ENCODE data around the gene PSMD10. TPM values are rescaled to one million over a fixed set of nuclear protein-coding genes. Genes with fewer than 3 reads are reported as not detected.

Gene PSMD10
- total and polyA plus RNA-seq, 2 experiments from 2014 or later = 61.2 to 84.4 TPM

DNA sequence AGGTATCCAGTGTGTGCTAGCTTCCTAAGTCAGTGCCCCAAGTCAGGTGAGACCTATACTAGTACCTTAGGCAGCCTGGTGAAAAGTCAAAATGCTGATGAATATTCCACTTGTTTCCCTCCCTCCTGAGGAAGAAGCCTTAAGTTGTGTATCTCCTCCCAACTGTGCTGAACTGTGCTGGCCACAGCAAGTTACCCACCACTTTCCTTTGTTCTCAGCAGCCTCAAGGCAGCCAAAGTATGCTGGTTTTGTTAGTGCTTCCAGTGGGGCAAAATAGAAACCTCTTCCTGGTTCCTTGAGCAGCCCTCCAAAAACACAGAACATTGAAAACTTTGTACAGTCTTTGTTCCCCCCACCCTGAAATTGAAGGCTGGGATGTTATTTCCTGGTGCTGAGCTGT is 14.1 kb upstream of the PSMD10 start:
- H4K20me1 ChIP-seq (ENCODE audit: insufficient read depth, poor library complexity, severe bottlenecking) = no peaks in the 10 kb centered on the region
- H3K9me3 ChIP-seq (ENCODE audit: low read depth) = no peaks in the 10 kb centered on the region
- H3K79me2 ChIP-seq = no peaks in the 10 kb centered on the region
- no peak overlapping the region for H3K4me2 ChIP-seq
- H3K4me3 ChIP-seq = no peak overlapping the region
- H3K27me3 ChIP-seq = no peaks in the 10 kb centered on the region
- H3K4me1 ChIP-seq (ENCODE audit: insufficient read depth) = no peaks in the 10 kb centered on the region
- TF ChIP-seq EZH2 (IDR thresholded peaks at IDR 0.05; ENCODE audit: borderline replicate concordance) = no peak
- no peak for TF ChIP-seq EZH2phosphoT487 (IDR thresholded peaks at IDR 0.05; ENCODE audit: low read depth, severe bottlenecking, unreplicated experiment)
- TF ChIP-seq, protein P1, sequence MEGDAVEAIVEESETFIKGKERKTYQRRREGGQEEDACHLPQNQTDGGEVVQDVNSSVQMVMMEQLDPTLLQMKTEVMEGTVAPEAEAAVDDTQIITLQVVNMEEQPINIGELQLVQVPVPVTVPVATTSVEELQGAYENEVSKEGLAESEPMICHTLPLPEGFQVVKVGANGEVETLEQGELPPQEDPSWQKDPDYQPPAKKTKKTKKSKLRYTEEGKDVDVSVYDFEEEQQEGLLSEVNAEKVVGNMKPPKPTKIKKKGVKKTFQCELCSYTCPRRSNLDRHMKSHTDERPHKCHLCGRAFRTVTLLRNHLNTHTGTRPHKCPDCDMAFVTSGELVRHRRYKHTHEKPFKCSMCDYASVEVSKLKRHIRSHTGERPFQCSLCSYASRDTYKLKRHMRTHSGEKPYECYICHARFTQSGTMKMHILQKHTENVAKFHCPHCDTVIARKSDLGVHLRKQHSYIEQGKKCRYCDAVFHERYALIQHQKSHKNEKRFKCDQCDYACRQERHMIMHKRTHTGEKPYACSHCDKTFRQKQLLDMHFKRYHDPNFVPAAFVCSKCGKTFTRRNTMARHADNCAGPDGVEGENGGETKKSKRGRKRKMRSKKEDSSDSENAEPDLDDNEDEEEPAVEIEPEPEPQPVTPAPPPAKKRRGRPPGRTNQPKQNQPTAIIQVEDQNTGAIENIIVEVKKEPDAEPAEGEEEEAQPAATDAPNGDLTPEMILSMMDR (IDR thresholded peaks at IDR 0.05; ENCODE audit: poor library complexity) = no peak
- H3K36me3 ChIP-seq (replicated peaks; ENCODE audit: insufficient read depth, low read depth) = no peaks in the 10 kb centered on the region
- DNase-seq (ENCODE audit: low spot score) = no peak
- no peaks in the 10 kb centered on the region for H3K9me2 ChIP-seq (replicated peaks; ENCODE audit: insufficient read depth)
- H2AFZ ChIP-seq = no peak overlapping the region
- no peak overlapping the region for H3K27ac ChIP-seq

DNA sequence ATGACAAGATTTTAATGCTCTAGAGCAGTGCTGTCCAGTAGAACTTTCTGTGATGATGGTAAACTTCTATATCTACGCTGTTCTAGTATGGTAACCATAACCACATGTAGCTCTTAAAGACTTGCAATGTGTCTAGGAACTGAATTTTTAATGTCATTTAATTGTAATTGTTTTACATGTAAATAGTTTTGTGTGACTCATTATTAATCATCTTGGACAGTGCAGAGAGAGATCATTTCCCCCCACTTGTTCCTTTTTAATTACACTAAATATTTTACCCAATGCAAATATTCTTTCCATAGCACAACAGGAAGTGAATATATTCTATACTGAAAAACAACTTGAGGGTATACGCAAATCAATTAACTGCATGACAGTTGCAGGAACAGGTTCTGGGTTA is 6.0 kb upstream of the PSMD10 start:
- Histone ChIP-seq H4K20me1 (ENCODE audit: insufficient read depth, poor library complexity, severe bottlenecking) (no peaks in the 10 kb centered on the region), H3K27me3 (no peaks in the 10 kb centered on the region), H3K4me3 (no peak overlapping the region), H3K9me3 (ENCODE audit: low read depth) (no peaks in the 10 kb centered on the region), H2AFZ (no peak overlapping the region), H3K4me1 (ENCODE audit: insufficient read depth) (no peaks in the 10 kb centered on the region), H3K9me2 (replicated peaks; ENCODE audit: insufficient read depth) (no peaks in the 10 kb centered on the region), H3K36me3 (replicated peaks; ENCODE audit: insufficient read depth, low read depth) (no peaks in the 10 kb centered on the region), H3K4me2 (no peak overlapping the region), H3K27ac (no peak overlapping the region), H3K79me2 (no peaks in the 10 kb centered on the region)
- WGBS (ENCODE audit: low lambda C conversion rate, missing lambda C conversion rate) = 84% methylated on average over 2 of the region's 2 CpGs
- no peak for DNase-seq (ENCODE audit: low spot score)
- TF ChIP-seq, protein P1 (IDR thresholded peaks at IDR 0.05; ENCODE audit: poor library complexity) = no peak
- no peak for TF ChIP-seq EZH2 (IDR thresholded peaks at IDR 0.05; ENCODE audit: borderline replicate concordance)
- no peak for TF ChIP-seq EZH2phosphoT487 (IDR thresholded peaks at IDR 0.05; ENCODE audit: low read depth, severe bottlenecking, unreplicated experiment)

DNA sequence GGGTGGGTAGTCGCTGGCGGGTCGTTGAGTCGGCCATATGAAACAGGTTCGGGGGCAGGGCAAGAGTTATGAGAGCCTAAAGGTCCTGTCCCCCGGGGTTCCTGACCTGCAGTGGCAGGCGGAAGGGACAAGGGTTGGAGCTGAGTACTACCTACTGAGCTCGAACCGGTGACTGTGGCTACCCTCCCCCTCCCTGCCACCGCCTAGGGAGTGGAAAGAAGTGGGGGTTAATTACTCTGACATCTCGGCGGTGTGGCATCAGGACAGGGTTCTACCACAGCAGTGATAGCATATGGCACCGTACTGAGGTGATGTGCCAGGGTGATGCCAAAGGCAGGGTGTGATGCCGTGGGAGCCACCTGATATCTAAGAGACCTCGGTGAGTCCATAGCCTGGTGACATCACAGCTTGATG is 543 bp upstream of the PSMD10 start:
- Histone ChIP-seq H3K27me3 (no peaks in the 10 kb centered on the region), H4K20me1 (ENCODE audit: insufficient read depth, poor library complexity, severe bottlenecking) (no peaks in the 10 kb centered on the region), H3K4me1 (ENCODE audit: insufficient read depth) (peaks cover 8% of the 10 kb centered on the region), H3K36me3 (replicated peaks; ENCODE audit: insufficient read depth, low read depth) (no peaks in the 10 kb centered on the region), H3K4me3 (peak overlapping the region; percentile 29), H3K9me3 (ENCODE audit: low read depth) (no peaks in the 10 kb centered on the region), H3K4me2 (peak overlapping the region; percentile 72), H3K79me2 (peaks cover 15% of the 10 kb centered on the region), H2AFZ (peak overlapping the region; percentile 27), H3K27ac (no peak overlapping the region), H3K9me2 (replicated peaks; ENCODE audit: insufficient read depth) (no peaks in the 10 kb centered on the region)
- DNase-seq (ENCODE audit: low spot score) = no peak
- WGBS (ENCODE audit: low lambda C conversion rate, missing lambda C conversion rate) = 44% methylated on average over 15 of the region's 15 CpGs
- TF ChIP-seq, protein P1 (IDR thresholded peaks at IDR 0.05; ENCODE audit: poor library complexity) = no peak
- TF ChIP-seq EZH2phosphoT487 (IDR thresholded peaks at IDR 0.05; ENCODE audit: low read depth, severe bottlenecking, unreplicated experiment) = no peak
- no peak for TF ChIP-seq EZH2 (IDR thresholded peaks at IDR 0.05; ENCODE audit: borderline replicate concordance)

All from hepatocyte (in vitro differentiated cells).